HG02870 (cell line): ENCODE results near the gene FCF1.

Experiments
- ATAC-seq: cut with Tn5 transposase; IDR thresholded peaks from one replicate; pipeline ENCODE4 v1.9.1; 2021; ENCODE audit warnings: mild to moderate bottlenecking, moderate library complexity; ENCODE audit not compliant: unreplicated experiment

Gene FCF1

GRCh38 chr14:74763803-74764531 is 51.0 kb downstream of the FCF1 start:
- no peak for ATAC-seq

GRCh38 chr14:74765721-74766120 is 52.8 kb downstream of the FCF1 start:
- ATAC-seq = no peak

GRCh38 chr14:74771399-74771798 is 58.5 kb downstream of the FCF1 start:
- ATAC-seq = no peak

GRCh38 chr14:74784634-74785033 is 71.7 kb downstream of the FCF1 start:
- ATAC-seq = no peak

GRCh38 chr14:74785056-74785613 is 72.2 kb downstream of the FCF1 start:
- no peak for ATAC-seq

GRCh38 chr14:74786796-74787315 is 73.9 kb downstream of the FCF1 start:
- no peak for ATAC-seq
